HL-60 (cell line): ENCODE results near the gene CALB2.

Source experiments
- DNase-seq, 2 experiments: peaks; one replicate each; pipeline ENCODE4 v3.0.0-alpha.2; 2010 to 2020; ENCODE audit warnings: low read depth in 1 of 2, low spot score in 1 of 2
- H3K27ac ChIP-seq: fragments of 250-450 bp; sonication (Bioruptor Pico); replicated peaks from 2 replicates; pipeline ENCODE4 v1.5.1; 2020; ENCODE audit warnings: mild to moderate bottlenecking, moderate library complexity
- H3K27me3 ChIP-seq: fragments of 250-450 bp; sonication (Bioruptor Pico); 2 replicates; pipeline ENCODE4 v1.5.1; 2021; ENCODE audit warnings: mild to moderate bottlenecking, moderate library complexity; ENCODE audit not compliant: insufficient read depth, poor library complexity, severe bottlenecking
- H3K4me3 ChIP-seq: replicated peaks from 2 replicates; pipeline ENCODE4 v1.5.1; 2011; ENCODE audit warnings: mild to moderate bottlenecking, control low read depth, low read length; ENCODE audit not compliant: insufficient read depth
- CTCF ChIP-seq: IDR thresholded peaks from one replicate; pipeline ENCODE4 v1.5.1; 2011; ENCODE audit warnings: low read length, control low read depth, inconsistent platforms; ENCODE audit not compliant: insufficient read depth
- GABPA ChIP-seq: IDR thresholded peaks from 2 replicates; pipeline ENCODE4 v1.6.1; 2012; ENCODE audit warnings: low read depth
- POLR2AphosphoS5 ChIP-seq: IDR thresholded peaks from 2 replicates; pipeline ENCODE4 v1.6.1; 2012; ENCODE audit warnings: low read depth
- REST ChIP-seq: IDR thresholded peaks from 2 replicates; pipeline ENCODE4 v1.6.1; 2012; ENCODE audit warnings: low read depth; ENCODE audit not compliant: insufficient replicate concordance
- SPI1 ChIP-seq: IDR thresholded peaks from 2 replicates; pipeline ENCODE4 v1.6.1; 2012; ENCODE audit warnings: low read depth, mild to moderate bottlenecking, borderline replicate concordance

Gene CALB2

GRCh38 chr16:71389330-71389729 is 30.8 kb downstream of the CALB2 start:
- TF ChIP-seq GABPA: no peak
- no peak for TF ChIP-seq REST
- no peak for TF ChIP-seq SPI1
- no peak for TF ChIP-seq CTCF
- no peak for TF ChIP-seq POLR2AphosphoS5
- Histone ChIP-seq H3K27ac (no peak overlapping the region), H3K27me3 (no peaks in the 10 kb centered on the region), H3K4me3 (no peak overlapping the region)
- DNase-seq: no peak

GRCh38 chr16:71396594-71396993 is 38.1 kb downstream of the CALB2 start:
- TF ChIP-seq GABPA (no peak), SPI1 (no peak), REST (no peak), CTCF (no peak), POLR2AphosphoS5 (no peak)
- peaks cover 4% of the 10 kb centered on the region for H3K27me3 ChIP-seq
- no peak overlapping the region for H3K27ac ChIP-seq
- DNase-seq: no peak
- no peak overlapping the region for H3K4me3 ChIP-seq

- DNase-seq: no peak
- no peak overlapping the region for H3K27ac ChIP-seq
- TF ChIP-seq POLR2AphosphoS5 (no peak), GABPA (no peak), REST (no peak), CTCF (no peak), SPI1 (no peak)
- H3K4me3 ChIP-seq: no peak overlapping the region
- H3K27me3 ChIP-seq: peaks cover 4% of the 10 kb centered on the region
Observed at GRCh38 chr16:71399801-71400563, 41.5 kb downstream of the CALB2 start.
